Eye (tissue), 1 donor: Measurements from ENCODE around the gene CSH2.

Source experiments
- DNase-seq: peaks from one replicate; pipeline ENCODE4 v3.0.0-alpha.2; 2015

CSH2 gene

DNA sequence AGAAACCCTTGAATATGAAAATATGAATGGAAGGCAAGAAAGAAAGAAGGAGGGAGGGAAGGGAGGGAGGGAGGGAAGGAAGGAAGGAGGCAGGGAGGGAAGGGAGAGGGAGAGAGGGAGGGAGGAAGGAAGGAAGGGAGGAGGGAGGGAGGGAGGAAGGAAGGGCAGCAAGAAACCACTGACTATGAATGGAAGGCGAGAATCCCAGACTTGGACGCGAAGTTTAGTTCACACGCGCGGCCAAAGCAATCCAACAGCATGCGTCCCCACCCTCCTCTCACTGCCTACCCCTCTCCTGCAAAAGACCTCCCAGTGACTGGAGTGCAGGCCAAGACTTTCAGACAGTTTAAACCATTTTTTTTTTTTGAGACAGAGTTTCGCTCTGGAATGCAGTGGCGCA, 23.1 kb downstream of the CSH2 start:
- no peak for DNase-seq

DNA sequence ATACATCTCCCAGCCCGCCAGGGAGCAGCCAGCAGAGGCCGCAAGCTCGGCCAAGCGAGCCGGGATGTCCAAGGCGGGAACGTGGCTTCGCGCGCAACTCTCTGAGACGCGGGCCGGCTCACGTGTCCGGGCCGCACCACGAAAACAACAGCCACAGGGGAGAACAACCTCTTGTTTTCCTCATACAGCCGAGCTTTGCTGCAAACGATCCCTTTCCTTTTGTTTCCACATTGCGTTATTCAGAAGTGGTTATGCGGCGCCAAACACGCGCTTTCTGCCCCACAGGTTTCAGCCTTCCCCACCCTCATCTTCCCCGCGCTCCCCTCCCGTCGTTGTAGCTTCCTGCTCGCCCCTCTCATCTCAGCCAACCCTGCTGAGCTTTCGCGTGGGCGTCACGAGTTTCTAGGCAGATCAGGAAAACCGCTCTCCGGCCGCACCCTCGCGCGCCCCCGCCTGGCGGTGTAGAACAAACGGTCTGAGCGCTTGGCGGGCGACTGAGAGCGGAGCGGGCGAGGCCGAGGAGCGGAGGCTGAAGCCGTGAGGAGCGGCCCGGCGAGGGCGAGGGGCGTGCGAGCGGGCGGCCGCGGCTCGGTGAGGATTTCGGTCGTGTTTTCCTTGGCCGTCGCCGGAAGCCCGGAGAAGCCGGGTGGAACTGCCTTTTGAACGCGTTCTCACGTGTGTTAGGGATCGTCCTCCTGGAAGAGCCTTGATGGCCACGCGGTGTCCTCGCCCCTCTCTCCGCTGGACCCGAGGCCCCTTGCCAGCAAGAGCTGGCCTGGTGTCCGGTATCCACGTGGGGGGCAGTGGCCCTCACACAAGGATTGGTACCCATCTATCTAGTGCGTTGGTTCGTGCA, 24.4 kb downstream of the CSH2 start:
- DNase-seq = peak; percentile 95

DNA sequence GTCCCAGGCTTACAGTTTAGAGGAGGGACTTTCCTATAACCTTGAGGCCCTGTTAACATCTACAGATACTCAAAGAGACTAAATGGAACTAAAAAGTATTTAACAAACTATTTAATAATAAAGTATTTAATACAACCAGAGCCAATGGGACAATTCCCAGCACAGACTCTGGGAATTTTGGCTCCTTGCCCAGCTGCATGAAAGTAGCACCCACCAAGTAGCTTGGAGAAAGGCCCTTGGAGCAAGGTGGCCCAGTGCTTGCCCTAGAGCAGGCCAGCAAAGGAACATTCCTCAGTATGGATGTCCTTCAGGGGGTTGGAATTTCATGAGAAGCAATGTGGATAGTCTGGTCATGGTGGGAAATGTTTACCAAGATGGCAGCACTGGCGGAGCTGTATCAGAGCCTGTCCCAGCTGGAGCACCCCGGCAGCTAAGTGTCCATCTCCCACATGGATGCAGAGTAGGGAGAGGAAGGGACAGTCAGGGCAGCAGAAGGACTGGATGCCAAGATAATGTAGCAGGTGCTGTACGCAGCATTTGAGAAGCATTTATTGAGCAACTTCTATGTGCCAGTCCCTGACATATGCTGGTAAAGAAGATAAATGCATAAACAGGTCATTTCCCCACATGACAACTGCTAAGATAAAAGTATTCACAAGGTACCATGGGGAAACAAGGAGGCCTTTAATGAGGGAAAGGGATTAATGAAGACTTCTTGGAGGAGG, 25.8 kb downstream of the CSH2 start:
- no peak for DNase-seq

DNA sequence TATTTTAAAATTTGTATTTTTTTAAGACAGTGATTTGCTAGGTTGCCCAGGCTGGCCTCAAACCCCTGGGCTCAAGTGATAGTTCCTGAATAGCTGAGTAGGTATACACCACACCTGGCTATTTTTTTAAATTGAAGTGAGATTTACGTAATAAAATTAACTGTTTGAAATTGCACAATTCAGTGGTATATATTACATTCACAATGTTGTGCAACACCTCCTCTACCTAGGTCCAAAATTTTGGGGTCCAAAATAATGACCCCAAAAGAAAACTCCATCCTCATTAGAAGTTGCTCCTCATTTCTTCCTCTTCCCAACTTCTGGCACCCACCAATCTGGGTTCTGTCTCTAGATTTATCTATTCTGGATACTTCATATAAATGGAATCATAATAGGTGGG, 28.0 kb downstream of the CSH2 start:
- no peak for DNase-seq

DNA sequence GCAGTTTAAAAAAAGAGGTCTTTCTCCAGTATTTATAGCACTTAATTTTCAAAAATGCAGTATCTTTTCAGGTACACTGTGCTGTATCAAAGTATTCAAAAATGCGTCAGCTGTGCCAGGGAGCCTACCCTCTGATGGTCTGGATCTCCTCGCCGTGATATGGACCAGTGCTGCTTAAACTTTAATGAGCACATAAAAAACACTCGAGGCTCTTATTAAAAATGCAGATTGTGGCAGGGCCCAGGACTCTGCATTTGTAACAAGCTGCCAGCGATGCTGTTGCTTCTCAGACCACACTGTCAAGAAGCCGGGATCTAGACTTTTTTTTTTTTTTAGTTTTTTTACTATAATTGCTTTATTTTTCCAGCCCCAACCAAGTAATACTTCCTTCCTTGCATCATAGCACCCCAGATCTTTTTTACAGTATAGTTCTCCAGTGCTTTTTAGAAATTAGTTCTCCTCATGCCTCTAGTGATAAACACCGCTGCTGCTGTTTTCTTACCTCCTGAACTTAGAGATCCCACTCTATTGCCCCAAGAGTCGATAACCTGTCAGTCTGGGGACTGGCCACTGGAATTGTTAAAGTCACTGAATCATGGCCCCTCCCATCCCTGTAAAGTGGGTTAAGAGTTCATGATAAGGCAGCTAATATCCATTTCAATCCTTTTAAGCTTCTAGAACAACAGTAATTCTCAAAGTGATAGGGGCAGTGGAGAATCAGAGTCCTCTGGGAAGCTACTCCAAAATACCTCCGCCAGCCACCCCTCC, 29.4 kb downstream of the CSH2 start:
- DNase-seq = no peak

DNA sequence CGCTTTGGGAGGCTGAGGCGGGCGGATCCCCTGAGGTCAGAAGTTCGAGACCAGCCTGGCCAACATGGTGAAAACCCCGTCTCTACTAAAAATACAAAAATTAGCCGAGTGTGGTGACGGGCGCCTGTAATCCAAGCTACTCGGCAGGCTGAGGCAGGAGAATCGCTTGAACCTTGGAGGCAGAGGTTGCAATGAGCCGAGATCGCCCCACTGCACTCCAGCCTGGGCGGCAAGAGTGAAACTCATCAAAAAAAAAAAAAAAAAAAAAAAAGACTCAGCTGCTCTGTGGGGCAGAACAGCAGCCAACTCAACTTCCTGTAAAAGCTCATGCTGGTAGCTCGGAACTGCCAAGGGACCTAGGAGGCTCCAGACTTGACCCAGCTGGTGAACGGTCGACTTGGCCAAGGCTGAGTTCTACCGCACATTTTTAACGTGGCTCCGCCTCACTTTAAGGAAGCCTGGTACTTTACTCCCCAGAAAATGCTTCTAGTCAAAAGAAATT, 30.0 kb downstream of the CSH2 start:
- DNase-seq = peak; percentile 29

DNA sequence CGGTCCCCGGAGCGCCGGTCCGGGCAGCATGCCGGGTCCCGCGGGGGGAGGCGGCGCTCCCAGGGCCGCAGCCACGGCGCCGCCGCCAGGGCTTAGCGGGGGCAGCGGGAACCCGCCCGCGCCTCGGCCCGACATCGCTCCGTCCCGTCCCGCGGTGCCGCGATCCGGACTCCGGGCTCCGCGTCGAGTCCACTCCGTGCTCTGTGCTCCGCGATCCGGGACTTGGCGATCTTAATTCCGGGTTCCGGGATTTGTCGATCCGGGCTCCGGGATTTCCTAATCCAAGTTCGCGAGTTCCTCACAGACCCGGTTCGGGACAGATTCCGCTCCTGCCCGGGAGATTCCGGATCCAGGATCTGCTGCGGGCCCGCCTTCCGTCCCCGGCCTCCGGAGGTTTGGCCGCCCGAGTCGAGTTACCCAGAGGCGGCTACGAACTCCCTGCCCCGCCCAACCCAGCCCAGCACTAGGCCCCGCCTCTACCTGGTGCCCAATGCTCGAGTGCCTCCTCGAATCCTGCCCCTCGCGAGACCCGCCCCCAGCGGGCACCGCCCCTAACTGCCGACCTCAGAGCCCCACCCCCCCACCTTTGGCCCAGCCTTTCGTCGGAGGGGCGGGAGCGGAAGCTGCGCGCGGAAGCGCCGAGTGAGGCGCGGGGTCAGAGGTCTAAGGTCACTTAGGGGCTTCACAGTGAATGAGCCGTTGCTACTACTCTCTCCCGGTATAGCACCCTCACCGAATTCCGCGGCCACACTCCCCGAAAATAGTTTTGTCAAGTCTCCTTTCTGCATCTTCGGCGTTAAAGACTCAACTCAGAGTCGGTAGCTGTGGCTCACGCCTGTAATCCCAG, 30.7 kb downstream of the CSH2 start, which contains the start of gene SMARCD2:
SMARCD2 (minus strand) TSS at position 146 of the 847 bp plus-strand sequence; CDS start at position 135, 11 bp downstream.
- peak; percentile 99 for DNase-seq

DNA sequence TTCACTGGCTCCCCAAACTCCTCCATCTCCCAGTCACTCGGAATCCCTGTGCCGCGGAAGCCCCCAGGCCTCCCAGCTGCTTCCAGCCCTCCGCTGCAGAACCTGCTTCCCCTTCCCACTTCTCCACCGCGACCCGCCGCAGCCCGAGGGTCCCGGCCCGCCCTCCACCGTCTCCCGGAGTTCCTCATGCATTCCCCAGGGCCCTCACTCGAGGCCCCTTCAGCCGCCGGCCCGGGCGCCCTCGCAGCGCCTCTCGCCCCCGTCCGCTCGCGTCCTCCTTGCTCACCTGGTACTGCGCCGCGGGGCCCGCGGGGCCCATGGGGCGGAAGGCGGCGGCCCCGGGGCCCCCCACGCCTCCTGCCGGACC, 31.3 kb downstream of the CSH2 start:
- peak; percentile 73 for DNase-seq

DNA sequence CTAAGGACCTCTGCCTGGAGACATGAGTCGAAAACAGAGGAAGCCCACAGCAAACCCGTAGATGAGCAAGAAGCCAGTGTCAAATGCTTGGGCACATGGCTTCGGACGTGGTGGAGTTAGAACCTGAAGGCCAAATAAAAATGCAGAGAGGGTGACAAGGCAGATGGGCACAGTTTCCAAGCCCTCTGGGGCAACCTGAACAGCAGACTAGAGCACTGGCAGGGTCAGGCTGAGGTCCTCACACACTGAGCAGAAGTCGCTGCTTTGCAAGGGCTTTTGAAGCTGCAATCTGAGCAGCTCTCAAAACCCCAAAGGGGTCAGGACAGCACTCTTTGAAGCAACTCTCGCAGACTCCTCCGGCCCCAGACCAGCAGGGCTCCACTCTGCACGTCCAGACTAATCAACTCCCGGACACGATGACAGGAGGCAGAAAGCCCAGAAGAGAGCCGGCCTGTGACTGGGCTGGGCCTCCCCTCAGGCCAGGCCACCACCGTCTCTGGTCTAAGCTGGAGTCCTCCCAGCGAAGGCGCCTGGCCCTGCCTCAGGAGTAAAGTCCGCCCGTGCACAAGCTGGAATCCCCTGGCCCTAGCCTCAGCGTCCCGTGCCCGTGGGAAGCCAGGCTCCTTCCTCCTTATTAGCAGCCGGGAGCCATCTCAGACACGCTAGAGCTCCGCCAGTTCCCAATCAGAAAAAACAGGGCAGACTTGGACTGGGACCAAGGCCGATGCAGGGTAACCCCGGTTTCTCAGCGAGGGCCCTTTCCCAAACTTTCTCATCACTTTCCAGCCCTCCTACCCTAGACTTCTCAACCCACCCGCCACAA, 31.9 kb downstream of the CSH2 start:
- peak; percentile 87 for DNase-seq

DNA sequence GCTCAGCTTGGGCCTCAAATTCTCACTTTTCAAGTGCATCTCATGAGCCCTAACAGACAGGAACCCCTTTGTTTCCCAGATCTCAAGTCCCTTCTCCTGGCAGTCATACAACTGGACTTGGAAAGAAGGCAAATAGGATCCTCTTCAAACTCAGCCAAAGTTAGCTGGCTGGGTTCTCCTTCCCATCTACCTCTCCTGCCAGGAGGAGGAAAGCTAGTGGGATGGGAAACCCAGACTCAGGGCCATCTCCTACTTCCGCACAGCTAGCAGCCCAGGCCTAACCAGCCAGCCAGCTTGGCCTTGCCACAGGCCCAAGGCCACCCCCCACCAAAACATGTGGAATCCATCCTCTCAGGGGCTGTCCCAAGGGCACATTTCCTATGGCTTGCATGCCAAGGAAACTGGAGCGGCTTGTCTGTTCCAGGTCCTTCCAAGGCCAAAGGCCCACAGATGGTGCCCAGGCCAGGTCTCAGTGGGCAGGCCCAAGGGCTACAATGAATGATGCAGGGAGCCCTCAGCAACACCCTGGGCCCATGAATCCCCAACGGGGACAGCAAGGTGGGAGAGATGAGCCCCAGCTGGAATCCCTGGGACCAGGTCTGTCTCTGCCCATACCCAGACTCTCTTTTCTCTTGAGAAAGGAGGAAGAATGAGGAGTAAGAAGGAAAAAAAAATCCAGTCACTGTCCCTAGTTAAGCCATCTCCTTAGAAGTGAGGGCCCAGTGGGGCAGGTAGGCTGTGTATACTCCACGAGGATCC, 32.7 kb downstream of the CSH2 start:
- DNase-seq = no peak

DNA sequence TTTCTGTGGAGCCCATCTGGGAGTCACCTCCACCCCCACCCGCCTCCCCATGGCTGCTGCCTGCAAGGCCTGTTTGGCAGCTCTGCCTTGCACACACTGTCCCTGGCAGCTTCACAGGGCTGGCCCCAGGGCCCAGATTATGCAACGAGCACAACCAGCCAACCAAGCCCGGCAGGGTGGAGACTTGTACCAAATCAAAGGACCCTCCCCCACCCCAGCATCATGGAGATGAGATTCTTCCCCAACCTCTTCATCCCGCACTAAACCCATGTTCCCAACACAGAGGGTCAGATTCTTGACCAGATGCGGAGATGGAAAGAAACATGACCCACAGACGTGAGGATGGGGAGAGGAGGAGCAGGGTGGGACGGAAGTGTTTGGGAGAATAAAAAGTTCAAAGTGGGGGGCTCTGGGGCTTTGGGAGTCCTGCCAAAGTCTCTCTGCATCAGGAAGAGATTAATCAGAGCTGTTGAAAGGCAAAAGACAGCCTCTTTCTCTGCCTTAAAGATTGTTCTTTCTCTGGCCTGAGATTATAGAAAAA, 34.8 kb downstream of the CSH2 start:
- DNase-seq = peak; percentile 56

DNA sequence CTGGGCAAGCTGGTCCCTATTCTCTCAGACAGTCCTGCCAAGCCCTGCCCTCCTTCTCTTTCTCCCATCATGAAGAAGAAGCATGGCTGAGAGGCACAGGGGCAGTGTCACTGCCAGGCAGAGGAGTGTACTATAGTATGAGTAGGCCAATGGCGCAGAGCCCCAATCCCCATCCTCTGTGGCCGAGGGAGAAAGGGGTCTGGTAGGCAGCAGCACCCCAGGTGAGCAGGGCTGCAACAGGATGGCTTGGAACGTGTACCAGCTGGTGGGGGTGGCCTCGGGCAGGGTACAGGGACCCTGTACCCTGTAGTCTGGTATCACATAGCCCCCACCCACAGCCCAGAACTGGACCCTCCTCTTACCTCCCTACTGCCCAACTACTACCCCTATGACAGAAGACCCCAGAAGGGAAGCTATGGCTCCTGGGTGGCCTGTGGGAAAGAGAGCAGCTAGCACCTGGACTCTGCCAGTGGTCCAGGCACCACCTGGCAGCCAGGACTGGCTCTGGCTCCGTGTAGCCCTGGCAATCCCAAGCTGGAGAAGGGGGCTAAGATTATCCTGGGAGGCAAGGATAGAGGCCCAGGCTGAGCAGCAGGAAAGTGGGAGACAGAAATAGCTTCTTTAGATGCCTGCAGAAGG, 35.4 kb downstream of the CSH2 start:
- no peak for DNase-seq

DNA sequence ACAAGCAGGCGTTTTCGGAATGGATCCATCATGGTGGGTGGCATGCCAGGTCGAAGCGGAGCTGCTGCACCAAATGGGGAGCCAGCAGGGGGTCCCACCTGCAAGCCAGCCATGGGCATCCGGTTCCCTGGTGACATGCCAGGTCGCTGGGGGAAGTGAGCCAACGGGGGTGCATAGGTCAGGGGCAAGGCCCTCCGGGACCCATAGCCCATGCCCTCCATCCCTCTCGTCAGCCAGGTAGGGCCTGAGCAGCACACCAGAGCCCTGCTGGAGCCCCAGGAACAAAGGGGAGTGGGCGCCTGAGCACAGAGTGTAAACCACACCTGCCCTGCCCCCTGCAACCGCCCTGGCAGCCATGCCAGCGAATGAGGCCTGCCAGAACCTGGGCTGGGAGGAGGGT, 36.0 kb downstream of the CSH2 start:
- DNase-seq = no peak

DNA sequence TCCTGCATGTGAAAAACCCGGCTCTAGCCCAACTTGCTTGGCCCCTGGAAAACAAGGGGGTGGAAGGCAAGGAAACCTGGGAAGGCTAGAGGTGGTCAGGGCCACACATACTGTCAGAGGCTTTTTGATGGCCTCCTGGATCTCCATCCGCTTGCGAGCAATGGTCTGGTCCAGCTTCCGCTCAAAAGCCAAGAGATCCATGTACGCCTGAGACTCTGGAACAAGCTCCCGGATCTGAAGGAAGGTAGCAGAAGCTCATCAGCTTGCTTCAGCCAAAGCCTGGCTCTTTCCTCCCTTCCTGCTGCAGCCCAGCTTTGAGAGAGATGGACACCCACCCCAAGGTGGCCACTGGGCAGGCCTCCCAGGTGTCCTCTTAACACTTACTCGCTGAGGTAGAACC, 36.7 kb downstream of the CSH2 start:
- DNase-seq = no peak

DNA sequence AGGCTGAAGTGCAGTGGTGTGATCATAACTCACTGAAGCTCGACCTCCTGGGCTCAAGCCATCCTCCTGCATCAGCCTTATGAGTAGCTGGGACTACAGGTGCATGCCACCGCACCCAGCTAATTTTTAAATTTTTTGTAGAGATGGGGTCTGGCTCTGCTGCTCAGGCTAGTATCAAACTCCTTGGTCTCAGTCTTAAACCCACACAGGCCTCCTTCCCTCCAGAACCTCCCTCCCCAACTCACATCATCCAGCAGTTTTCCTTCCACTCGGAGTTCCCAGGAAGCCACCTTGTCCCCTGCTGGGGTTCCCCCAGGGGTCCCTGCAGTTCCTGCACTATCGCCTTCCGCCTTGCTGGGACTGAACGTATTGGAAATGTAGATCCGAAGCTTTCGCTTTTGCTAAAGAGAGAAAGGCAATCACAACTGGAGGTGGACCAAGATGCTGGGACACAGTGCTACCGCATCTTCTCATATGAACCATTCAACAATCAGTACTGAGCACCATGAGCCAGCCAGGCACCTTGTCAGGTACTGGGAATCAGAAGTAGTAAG, 38.2 kb downstream of the CSH2 start:
- no peak for DNase-seq

DNA sequence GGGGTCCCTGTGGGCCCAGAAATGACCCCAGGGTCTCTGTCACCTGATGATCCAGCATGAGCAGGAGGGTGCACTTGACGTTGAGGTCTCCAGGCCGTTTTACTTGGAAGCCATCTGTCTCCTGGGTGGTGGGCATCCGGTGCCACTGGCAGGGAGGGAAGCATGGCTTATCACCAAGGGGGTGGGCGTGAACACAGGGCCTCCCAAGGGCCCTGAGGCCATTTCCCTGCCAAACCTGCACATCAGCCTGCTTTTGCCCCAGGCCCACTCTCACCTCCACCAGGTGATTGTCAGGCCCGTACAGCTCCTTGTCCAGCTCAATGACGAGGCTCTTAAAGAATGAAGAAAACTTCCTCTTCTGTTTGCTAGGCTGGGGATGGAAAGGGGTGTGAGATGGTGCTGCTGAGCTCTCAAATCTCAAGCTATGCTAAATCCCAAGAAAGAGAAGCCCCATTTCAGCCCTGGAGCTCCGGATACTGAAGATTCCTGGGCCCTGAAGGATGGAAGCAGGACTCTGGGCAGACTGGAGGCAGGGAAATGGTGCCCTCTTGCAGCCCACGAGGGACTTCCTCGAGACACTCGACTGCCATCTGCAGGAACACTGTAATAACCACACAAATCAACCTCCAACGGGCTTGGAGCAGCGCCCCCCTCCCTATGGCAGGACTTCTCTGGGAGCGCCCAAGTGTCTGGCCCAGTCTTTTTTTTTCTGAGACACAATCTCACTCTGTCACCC, 38.9 kb downstream of the CSH2 start:
- DNase-seq = peak; percentile 81

DNA sequence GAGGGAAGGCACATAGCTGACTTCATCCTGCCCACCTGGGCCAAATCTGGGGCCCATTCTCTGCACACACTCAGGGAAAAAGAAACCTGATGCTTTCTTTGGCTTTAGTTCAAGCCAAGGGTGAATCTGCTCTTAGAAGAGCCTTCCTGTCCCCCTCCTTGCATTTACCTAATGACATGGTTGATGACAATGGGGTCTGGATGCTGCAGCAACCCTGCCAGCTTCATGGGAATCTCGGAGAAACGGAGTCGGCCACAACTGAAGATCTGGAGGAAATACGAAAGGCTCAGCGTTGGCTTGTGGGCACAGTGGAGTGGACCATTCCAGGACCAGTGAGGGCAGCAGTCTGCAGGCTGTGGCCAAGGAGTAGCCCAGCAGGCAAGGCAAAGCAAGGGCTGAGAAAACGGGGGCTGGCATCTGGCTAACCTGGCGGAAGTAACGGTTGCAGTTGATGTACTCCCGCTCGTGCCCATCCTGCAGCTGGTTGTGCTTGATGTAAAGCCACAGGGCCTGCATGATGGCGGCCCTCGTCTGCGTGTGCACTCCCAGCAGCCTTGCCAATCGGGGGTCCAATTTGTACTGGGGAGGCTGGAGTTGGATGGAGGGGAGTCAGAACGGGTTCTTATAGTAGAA, 39.6 kb downstream of the CSH2 start:
- DNase-seq = no peak
